ENCODE results near the gene MCF2L2. TPM values are rescaled to one million over a fixed set of nuclear protein-coding genes. Genes with fewer than 3 reads are reported as not detected.

MCF2L2 gene
- total and polyA plus RNA-seq, 2 donors (not counting 3 experiments of a cell fraction or from before 2014, with no cell fraction given): 0.15 to 1.1 TPM

GRCh38 chr3:183411216-183411922 lies 17.1 kb downstream of the MCF2L2 start:
- Histone ChIP-seq H3K36me3 (ENCODE audit: control insufficient read depth in 2 of 2, extremely low read depth in 1 of 2, insufficient read depth in 2 of 2, low read length in 2 of 2) (no peaks in the 10 kb centered on the region), H3K9me3 (replicated peaks; ENCODE audit: control insufficient read depth, insufficient read depth, low read length) (no peaks in the 10 kb centered on the region), H3K4me3 (replicated peaks in 1 of 3; ENCODE audit: insufficient read depth in 1 of 3, low read depth in 1 of 3, low read length in 3 of 3) (no peak overlapping the region), H3K4me2 (ENCODE audit: insufficient read depth, low read length) (no peak overlapping the region), H3K27me3 (ENCODE audit: control insufficient read depth in 2 of 2, insufficient read depth in 2 of 2, low read length in 2 of 2) (peaks cover 5 to 14% of the 10 kb centered on the region in 2 experiments), H4K20me1 (replicated peaks; ENCODE audit: control insufficient read depth, extremely low read depth, insufficient read depth, low read length) (no peaks in the 10 kb centered on the region), H3K9me1 (replicated peaks; ENCODE audit: control insufficient read depth, extremely low read depth, insufficient read depth, low read length) (no peaks in the 10 kb centered on the region), H3K9ac (replicated peaks; ENCODE audit: extremely low read depth, insufficient read depth, low read length) (no peak overlapping the region), H3K79me2 (ENCODE audit: control insufficient read depth, insufficient read depth, low read length) (no peaks in the 10 kb centered on the region), H3K27ac (ENCODE audit: insufficient read depth, low read depth, low read length) (no peak overlapping the region), H3K4me1 (ENCODE audit: control insufficient read depth, extremely low read depth, insufficient read depth, low read length) (no peaks in the 10 kb centered on the region), H2AFZ (ENCODE audit: low read depth, low read length) (no peak overlapping the region)
- intact Hi-C loops (cut with micrococcal nuclease): no loop called here
- FAIRE-seq (peak; percentile 8), DNase-seq (ENCODE audit: low read depth, low spot score) (peak; percentile 42)
- BruUV-seq (replicated peaks): no TSS peak
- POLR2A ChIA-PET: no interaction called here
- dilution Hi-C loops (cut with MboI; ENCODE audit: extremely low pct_ligation_motif_present, low sequenced_read_pairs): no loop called here
- CTCF ChIA-PET: interaction anchor here (0.8 to 1.8 kb wide), 8 partner anchors 10 to 356 kb away, joined by 3 to 9 read pairs (median 3); partner anchors contain the start of gene YEATS2
- TF ChIP-seq FOS (IDR thresholded peaks at IDR 0.05; ENCODE audit: borderline replicate concordance, insufficient read depth, low read length) (no peak), MYC (IDR thresholded peaks at IDR 0.05; ENCODE audit: low read depth, low read length) (no peak), POLR2A (IDR thresholded peaks at IDR 0.05; ENCODE audit: low read depth, low read length) (no peak), POLR2AphosphoS5 (IDR thresholded peaks at IDR 0.05; ENCODE audit: insufficient read depth, low read depth, low read length) (no peak), JUN (IDR thresholded peaks at IDR 0.05; ENCODE audit: borderline replicate concordance, insufficient read depth, insufficient read length, low read depth) (no peak), GATA2 (IDR thresholded peaks at IDR 0.05; ENCODE audit: insufficient read depth, insufficient read length, low read depth, low read length) (no peak), EZH2 (IDR thresholded peaks at IDR 0.05; ENCODE audit: borderline replicate concordance, low read depth, low read length, severe bottlenecking) (no peak), MAX (IDR thresholded peaks at IDR 0.05; ENCODE audit: insufficient read depth, insufficient read length) (no peak)
- TF ChIP-seq, protein P1, sequence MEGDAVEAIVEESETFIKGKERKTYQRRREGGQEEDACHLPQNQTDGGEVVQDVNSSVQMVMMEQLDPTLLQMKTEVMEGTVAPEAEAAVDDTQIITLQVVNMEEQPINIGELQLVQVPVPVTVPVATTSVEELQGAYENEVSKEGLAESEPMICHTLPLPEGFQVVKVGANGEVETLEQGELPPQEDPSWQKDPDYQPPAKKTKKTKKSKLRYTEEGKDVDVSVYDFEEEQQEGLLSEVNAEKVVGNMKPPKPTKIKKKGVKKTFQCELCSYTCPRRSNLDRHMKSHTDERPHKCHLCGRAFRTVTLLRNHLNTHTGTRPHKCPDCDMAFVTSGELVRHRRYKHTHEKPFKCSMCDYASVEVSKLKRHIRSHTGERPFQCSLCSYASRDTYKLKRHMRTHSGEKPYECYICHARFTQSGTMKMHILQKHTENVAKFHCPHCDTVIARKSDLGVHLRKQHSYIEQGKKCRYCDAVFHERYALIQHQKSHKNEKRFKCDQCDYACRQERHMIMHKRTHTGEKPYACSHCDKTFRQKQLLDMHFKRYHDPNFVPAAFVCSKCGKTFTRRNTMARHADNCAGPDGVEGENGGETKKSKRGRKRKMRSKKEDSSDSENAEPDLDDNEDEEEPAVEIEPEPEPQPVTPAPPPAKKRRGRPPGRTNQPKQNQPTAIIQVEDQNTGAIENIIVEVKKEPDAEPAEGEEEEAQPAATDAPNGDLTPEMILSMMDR (IDR thresholded peaks at IDR 0.05; ENCODE audit: extremely low read depth in 1 of 2, insufficient read depth in 1 of 2, low read depth in 1 of 2, low read length in 2 of 2): no peak
